C1 segment of cervical spinal cord (tissue), 14 donors: ENCODE results near the gene MCEMP1.
A peak's percentile ranks its signal among the peaks of the same experiment; 100 is the strongest.

Source experiments
- DNase-seq, 14 donors: peaks; one replicate each; lab custom pipeline; 2025; lab: John Stamatoyannopoulos, UW

The MCEMP1 gene, protein sequence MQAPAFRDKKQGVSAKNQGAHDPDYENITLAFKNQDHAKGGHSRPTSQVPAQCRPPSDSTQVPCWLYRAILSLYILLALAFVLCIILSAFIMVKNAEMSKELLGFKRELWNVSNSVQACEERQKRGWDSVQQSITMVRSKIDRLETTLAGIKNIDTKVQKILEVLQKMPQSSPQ

GRCh38 chr19:7676854-7677253 lies at the start of gene MCEMP1:
MCEMP1 (plus strand) TSS chr19:7677090; CDS start chr19:7677121, 31 bp downstream.
- DNase-seq, result no peak

DNA sequence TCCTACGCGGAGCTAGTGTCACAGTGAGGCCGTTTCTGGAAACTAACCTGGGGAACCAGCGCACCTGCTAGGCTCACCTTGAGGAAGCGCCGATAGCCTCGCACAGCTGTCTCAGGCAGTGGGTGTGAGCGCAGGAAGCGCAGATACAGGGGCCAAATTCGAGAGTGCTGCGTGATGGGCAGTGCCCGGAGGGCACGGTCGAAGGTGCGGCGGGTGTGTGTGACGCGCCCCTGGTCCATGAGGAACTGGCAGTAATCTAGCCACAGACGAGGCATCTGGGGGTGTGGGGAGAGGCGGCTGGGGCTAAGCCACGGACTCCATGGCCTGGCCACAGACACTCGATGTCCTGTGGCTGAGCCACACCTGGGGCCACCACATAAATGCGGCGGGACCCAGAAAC lies 49.7 kb upstream of the MCEMP1 start:
- DNase-seq, result no peak

DNA sequence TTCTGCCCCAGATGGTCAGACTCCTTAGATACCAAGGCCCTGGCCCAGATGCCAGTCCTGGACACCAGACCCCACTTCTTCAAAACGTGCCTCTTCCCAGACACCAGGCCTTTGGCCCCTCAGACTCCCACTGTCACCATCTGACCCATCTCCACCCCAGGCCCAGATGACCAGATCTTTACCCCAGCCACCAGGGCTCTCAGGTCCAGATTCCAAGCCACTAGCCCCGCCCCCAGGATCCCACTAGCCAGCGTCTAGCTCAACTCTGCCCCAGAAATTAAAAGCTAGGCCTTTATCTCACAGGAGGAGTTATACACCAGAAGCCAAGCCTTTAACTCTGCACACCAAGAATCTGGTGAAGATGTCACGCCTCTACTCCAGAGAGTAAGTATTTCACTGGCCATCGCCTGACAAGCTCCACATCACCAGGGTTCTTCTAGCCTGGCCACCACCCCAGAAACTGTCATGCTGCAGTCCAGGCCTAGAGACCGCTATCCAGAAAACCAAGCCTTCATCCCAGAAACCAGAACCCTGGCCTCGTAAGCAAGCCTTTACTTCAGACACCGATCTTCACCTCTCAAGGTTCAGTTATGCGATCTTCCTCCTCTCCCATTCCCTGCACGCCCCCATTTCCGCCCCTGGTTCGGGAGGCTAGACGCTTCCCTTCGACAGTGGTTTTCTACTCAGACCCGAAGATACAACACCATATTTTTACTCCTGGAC lies 48.1 kb upstream of the MCEMP1 start:
- no peak for DNase-seq

DNA sequence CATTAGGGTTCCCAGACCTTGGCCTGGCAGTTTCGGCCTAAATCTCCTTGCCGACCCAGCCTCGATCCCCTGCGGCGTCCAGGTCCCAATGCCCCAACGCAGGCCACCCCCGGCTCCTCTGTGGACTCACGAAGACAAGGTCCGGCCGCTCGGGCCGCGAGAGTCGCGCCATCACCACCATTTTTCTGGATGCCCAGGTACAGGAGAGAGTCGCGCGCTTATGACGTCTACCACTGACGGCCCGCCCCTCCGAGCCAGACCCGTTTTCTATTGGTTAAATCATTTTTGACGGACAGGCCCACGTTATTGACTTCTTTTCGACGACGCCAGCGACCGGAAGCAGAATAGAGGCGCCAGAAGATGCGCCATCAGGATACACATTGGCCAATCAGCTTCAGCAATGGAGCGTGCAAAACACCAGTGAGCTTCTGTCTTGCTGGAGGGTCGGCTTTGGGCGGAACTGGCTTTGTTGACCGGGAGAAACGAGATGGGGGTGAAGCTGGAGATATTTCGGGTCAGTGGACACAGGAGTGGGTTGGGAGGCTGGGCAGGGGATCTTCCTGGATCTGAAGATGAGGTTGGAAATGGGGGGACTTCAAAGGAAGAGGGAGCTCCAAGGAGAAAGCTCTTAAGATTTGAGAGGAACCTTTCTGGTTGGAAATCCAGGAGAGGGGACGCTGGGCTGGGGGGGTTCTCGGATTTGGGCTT lies 47.4 kb upstream of the MCEMP1 start, which contains the start of the genes PET100 and XAB2:
Gene PET100 (plus strand): TSS at position 447 of the 708 bp plus-strand sequence. CDS start 41 bp downstream, at position 488.
Gene XAB2 (minus strand): TSS at position 199 of the 708 bp plus-strand sequence. CDS start 18 bp downstream, at position 181.
- DNase-seq, result peak; percentile 72 to 98 (median 95)

GRCh38 chr19:7631577-7631976 lies 45.3 kb upstream of the MCEMP1 start:
- DNase-seq, result no peak

- DNase-seq, result no peak
These were observed 44.3 kb upstream of the MCEMP1 start for GRCh38 chr19:7632340-7633203.

GRCh38 chr19:7633698-7634097 lies 43.2 kb upstream of the MCEMP1 start, which contains the start of gene PCP2:
PCP2 (minus strand) TSS chr19:7633719; CDS start chr19:7633457, 262 bp downstream.
- DNase-seq, result no peak

DNA sequence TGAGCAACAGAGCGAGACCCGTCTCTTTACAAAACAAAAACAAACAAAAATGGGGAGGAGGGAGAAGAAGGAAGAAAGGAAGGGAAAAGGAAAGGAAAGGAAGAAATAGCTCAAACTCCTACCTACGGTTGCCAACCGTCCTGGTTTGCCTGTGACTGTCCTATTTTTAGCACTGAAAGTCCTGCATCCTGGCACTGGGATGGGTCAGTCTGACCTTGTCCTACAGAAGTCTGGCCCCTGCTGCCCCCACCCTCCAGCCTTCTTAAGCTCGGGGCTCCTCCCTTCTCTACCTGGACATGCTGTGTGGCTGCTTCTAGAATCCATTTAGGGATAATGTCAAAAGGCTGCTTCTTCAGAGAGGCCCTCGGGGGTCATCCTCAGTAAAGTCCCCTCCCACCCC lies 41.2 kb upstream of the MCEMP1 start:
- DNase-seq, result no peak

- DNase-seq, result no peak
These were observed 40.6 kb upstream of the MCEMP1 start for GRCh38 chr19:7636317-7636690.

- peak in 5 of 14 donors; percentile 9 to 22 (median 13) for DNase-seq
These were observed 40.1 kb upstream of the MCEMP1 start, which contains the start of gene STXBP2 for GRCh38 chr19:7636691-7637373. STXBP2 (plus strand) TSS chr19:7637110; CDS start chr19:7637150, 40 bp downstream.

DNA sequence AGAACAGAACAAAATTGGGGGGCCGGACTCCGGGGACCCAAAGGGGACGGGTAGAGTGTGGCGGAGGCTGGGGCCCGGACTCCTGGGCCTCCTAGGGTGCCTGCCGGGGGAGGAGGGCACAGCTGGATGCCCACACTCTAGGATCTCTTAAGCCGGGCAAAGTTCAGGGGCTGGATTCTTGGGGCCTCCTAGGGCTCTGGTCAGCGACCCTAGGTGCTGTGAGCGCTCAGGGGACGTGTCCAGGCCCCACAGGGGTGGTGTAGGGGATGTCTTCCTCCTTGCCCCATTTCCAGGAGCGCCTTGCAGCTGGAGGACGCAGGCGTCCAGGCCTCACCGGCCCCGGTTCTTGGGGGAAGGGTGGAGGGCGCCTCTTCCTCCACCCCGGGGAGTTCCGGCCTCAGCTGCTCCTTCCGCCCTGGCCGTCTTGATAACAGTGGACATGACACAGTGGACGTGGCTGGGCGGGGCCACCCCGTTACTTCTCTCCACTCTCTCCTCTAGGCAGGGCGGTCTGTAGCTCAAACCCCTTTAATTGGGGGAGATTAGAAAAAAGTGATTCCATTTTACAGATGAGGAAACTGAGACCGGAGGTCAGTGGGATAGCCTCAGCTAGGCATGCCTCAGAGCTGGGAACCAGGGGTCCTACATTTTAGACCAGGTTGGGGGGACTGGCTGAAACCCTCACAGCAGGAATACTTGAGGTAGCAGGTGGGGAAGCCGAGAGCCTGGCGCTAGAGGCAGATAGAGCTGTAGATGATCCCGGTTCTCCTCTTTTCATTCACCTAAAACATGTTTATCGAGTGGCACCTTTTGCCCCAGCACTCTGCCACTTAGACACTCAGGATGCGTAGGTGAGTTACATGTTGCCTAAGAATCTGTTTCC lies 39.3 kb upstream of the MCEMP1 start:
- DNase-seq, result peak in 1 of 14 donors; percentile 13

DNA sequence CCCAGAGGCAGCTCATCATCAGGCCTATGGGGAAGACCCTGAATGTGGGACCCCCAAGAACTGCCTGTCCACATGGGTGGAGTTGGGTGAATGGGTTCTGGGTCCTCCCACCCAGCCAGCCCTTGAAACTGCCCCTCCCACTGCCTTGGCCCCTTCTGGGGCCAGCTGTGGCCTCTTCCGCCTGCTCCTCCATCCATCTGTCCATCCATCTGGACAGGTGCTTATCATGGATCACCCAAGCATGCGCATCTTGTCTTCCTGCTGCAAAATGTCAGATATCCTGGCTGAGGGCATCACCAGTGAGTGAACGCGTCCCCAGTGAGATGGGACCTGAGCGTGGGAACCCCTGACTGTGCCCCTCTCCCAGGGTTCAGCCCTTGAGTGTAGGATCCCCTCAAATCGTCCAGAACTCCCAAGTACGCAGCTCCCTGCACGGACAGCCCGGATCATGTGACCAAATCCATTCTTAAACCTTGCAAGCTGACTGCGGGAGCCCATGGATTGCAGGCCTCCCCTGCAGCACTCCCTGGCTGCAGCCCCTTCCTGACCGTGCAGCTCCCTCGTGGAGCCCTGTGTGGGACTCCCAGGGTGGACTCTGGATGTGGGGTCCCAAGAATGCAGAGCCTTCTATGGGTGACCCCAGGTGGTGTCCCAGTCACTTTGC lies 38.0 kb upstream of the MCEMP1 start:
- DNase-seq, result no peak

GRCh38 chr19:7639863-7640348 lies 37.0 kb upstream of the MCEMP1 start:
- no peak for DNase-seq

DNA sequence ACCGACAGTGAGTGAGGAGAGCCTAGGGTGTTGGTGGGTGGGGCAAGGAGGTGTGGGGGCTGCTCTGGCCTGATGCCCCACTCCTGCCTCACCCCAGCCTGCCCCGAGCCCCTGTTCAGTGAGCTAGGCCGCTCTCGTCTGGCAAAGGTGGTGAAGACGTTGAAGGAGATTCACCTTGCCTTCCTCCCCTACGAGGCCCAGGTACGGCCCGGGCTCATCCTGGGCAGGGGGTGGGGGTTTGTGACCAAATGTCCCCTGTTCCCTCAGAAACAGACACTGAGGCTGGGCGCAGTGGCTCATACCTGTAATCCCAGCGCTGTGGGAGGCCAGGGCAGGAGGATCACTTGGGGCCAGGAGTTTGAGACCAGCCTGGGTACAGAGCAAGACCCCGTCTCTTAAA lies 36.1 kb upstream of the MCEMP1 start:
- DNase-seq, result no peak

- DNase-seq, result no peak
These were observed 35.3 kb upstream of the MCEMP1 start for GRCh38 chr19:7641290-7642276.

GRCh38 chr19:7642295-7643030 lies 34.4 kb upstream of the MCEMP1 start:
- no peak for DNase-seq

GRCh38 chr19:7643031-7643415 lies 33.9 kb upstream of the MCEMP1 start:
- no peak for DNase-seq
